Ectodermal cell (in vitro differentiated cells): Measurements from ENCODE around the gene PATZ1.
A peak's percentile ranks its signal among the peaks of the same experiment; 100 is the strongest.

Experiments used
- H3K27ac ChIP-seq: 2 replicates; pipeline ENCODE4 v1.7.0; 2013; ENCODE audit warnings: mild to moderate bottlenecking, low read depth, low read length; ENCODE audit not compliant: insufficient read depth, poor library complexity, severe bottlenecking
- H3K27me3 ChIP-seq: 2 replicates; pipeline ENCODE4 v1.7.0; 2013; ENCODE audit warnings: mild to moderate bottlenecking, low read length; ENCODE audit not compliant: insufficient read depth, control insufficient read depth, poor library complexity, severe bottlenecking
- H3K36me3 ChIP-seq: one replicate; pipeline ENCODE4 v1.7.0; 2013; ENCODE audit warnings: low read length; ENCODE audit not compliant: control insufficient read depth, insufficient read depth
- H3K4me1 ChIP-seq: one replicate; pipeline ENCODE4 v1.7.0; 2013; ENCODE audit warnings: low read length; ENCODE audit not compliant: control insufficient read depth, insufficient read depth
- H3K4me3 ChIP-seq: 2 replicates; pipeline ENCODE4 v1.7.0; 2013; ENCODE audit warnings: low read depth, low read length, control low read depth; ENCODE audit not compliant: insufficient read depth
- H3K9me3 ChIP-seq: 2 replicates; pipeline ENCODE4 v1.7.0; 2013; ENCODE audit warnings: mild to moderate bottlenecking, low read length, moderate library complexity; ENCODE audit not compliant: control insufficient read depth
- WGBS, 2 experiments: methylation state at CpG; one replicate each; pipeline ENCODE4 v1.1.7; 2013; ENCODE audit warnings: missing lambda C conversion rate in 2 of 2; 5-methylcytosine and 5-hydroxymethylcytosine counted together

PATZ1 gene

GRCh38 chr22:31313366-31314147 is 32.6 kb downstream of the PATZ1 start:
- Histone ChIP-seq H3K9me3 (no peaks in the 10 kb centered on the region), H3K27ac (no peak overlapping the region), H3K27me3 (no peaks in the 10 kb centered on the region), H3K36me3 (no peaks in the 10 kb centered on the region), H3K4me3 (no peak overlapping the region), H3K4me1 (no peaks in the 10 kb centered on the region)
- 63 to 64% methylated on average over 6 of the region's 6 CpGs for WGBS, 2 experiments

GRCh38 chr22:31308181-31308580 is 38.0 kb downstream of the PATZ1 start:
- H3K4me3 ChIP-seq = no peak overlapping the region
- no peaks in the 10 kb centered on the region for H3K27me3 ChIP-seq
- H3K9me3 ChIP-seq = no peaks in the 10 kb centered on the region
- no peaks in the 10 kb centered on the region for H3K4me1 ChIP-seq
- H3K27ac ChIP-seq = no peak overlapping the region
- no peaks in the 10 kb centered on the region for H3K36me3 ChIP-seq

GRCh38 chr22:31305194-31305593 is 41.0 kb downstream of the PATZ1 start:
- no peaks in the 10 kb centered on the region for H3K4me1 ChIP-seq
- H3K27me3 ChIP-seq = no peaks in the 10 kb centered on the region
- H3K4me3 ChIP-seq = no peak overlapping the region
- H3K27ac ChIP-seq = no peak overlapping the region
- H3K9me3 ChIP-seq = no peaks in the 10 kb centered on the region
- H3K36me3 ChIP-seq = no peaks in the 10 kb centered on the region
- WGBS, 2 experiments = 89 to 92% methylated on average over 3 of the region's 3 CpGs

DNA sequence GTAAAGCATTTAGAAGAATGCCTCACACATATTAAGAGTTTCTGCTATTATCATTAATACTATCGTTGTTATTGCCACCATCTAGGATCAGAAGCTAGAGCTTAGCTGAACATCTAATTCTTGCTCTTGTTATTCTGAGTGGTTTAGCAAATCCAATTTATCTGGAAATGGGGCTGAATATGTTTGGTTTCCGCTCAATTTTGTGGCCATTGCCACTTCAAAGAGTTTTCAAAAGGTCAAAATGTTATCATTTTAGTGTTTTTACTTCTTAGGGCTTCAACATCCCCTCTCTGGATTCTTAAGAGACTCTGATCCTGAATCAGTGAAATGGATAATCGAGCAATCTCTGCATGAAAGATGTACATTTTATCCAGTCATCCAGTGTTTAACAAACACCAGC is 43.6 kb downstream of the PATZ1 start:
- no peaks in the 10 kb centered on the region for H3K4me1 ChIP-seq
- no peaks in the 10 kb centered on the region for H3K9me3 ChIP-seq
- no peaks in the 10 kb centered on the region for H3K36me3 ChIP-seq
- H3K27me3 ChIP-seq = no peaks in the 10 kb centered on the region
- no peak overlapping the region for H3K27ac ChIP-seq
- 94 to 98% methylated on average over 3 of the region's 3 CpGs for WGBS, 2 experiments
- H3K4me3 ChIP-seq = no peak overlapping the region

DNA sequence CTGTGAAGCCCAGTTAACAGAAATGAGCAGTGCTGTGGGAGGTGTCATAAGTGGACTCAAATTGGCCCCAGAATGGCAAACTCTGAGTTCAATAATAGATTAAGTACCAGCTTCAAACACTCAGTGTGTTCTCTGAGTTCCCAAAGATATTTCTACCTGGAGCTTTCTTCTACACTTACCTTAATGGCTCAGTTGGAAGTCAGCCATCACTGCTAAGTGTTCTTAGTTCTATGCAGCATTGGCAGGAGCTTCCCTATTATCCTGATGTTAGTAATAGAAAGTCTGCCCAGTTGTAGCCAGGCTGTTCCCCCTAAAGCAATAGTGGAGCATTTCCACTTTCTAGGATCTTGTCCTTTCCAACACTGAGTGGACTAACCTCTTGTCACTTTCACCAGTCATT is 44.1 kb downstream of the PATZ1 start:
- Histone ChIP-seq H3K27me3 (no peaks in the 10 kb centered on the region), H3K36me3 (no peaks in the 10 kb centered on the region), H3K9me3 (no peaks in the 10 kb centered on the region), H3K4me3 (no peak overlapping the region), H3K4me1 (no peaks in the 10 kb centered on the region), H3K27ac (no peak overlapping the region)

DNA sequence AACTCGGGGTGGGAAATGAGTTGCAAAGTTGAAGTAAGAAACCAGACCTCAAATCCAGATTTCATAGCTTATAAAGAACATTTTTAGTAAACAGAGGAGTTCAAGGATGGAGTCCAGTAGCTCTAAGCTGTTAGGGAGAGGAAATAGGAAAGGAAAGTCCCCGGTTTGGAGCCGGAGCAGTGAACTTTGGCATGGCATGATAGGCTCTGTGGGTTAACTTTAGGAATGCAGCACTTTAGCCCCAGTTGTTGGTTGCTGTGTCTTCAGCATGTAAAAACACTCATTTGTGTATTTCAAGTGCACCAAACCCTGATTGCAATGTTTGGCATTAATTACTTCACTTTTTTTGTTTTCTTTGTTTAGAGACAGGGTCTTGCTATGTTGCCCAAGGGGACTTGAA is 45.2 kb downstream of the PATZ1 start:
- Histone ChIP-seq H3K9me3 (no peaks in the 10 kb centered on the region), H3K4me3 (no peak overlapping the region), H3K4me1 (no peaks in the 10 kb centered on the region), H3K27ac (no peak overlapping the region), H3K36me3 (no peaks in the 10 kb centered on the region), H3K27me3 (no peaks in the 10 kb centered on the region)
- WGBS, 2 experiments = 81 to 90% methylated on average over 3 of the region's 3 CpGs

GRCh38 chr22:31295831-31296657 is 50.1 kb downstream of the PATZ1 start:
- Histone ChIP-seq H3K36me3 (no peaks in the 10 kb centered on the region), H3K27ac (no peak overlapping the region), H3K9me3 (no peaks in the 10 kb centered on the region), H3K4me3 (no peak overlapping the region), H3K27me3 (peaks cover 12% of the 10 kb centered on the region), H3K4me1 (peaks cover 3% of the 10 kb centered on the region)
- 94 to 95% methylated on average over 4 to 5 of the region's 5 CpGs for WGBS, 2 experiments

DNA sequence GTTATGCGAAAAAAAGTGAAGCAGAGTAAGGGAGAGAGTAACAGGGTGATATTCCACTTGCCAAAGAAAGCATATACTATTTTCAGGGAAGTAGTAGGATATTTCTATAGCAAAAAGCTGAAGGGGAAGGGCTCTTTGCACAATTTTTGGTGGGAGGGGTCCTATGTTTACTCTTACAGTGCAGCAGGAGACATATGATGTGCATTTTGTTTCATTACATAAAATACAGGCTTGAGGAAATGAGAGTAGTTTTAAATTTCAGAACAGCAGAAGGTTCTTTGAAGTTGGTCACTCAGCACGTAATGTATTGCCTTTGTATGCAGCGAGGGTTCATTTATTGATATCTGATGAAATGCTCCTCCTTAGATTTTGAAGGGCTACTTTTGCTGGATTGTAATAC is 50.8 kb downstream of the PATZ1 start:
- Histone ChIP-seq H3K36me3 (no peaks in the 10 kb centered on the region), H3K9me3 (no peaks in the 10 kb centered on the region), H3K27ac (no peak overlapping the region), H3K27me3 (peaks cover 17% of the 10 kb centered on the region), H3K4me1 (peaks cover 5% of the 10 kb centered on the region), H3K4me3 (no peak overlapping the region)
- 94 to 95% methylated on average over 3 of the region's 3 CpGs for WGBS, 2 experiments

DNA sequence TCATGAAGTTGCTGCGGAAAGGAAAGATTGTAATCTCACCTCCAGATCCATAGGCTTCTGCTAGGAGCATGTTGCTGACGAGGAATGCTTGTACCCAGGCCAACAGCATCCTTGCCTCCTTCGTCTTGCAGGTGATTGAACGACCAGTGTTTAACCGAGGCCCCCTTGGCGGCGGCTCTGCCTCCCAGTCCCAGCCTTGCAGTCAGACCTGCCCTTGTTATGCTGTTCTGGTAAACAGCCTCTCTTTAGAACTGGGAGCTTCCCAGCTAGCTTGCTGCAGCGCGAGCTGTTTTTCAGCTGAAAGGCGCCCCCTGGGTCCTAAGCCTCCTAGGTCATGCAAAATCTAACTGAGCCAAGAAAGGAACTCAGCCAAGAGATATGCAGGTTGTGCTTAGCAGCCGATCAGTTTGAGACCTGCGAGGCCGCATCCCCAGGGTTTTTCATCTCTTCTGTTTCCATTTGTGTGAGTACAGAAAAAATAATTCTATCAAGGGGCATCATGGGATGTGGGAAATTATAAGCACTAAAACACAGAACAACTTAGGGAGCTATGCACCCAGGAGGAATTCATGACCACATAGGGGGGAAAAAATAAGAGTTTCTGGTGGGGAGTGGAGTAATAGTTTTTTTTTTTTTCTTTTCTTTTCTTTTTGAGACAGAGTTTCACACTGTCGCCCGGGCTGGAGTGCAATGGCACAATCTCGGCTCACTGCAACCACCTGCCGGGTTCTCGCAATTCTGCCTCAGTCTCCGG is 53.7 kb downstream of the PATZ1 start, which contains the start of gene PIK3IP1:
Gene PIK3IP1 (minus strand): TSS at position 253 of the 754 bp plus-strand sequence. CDS start 144 bp downstream, at position 109.
- Histone ChIP-seq H3K27ac (no peak within 1 kb of the TSS), H3K4me3 (peak within 1 kb of the TSS; percentile 44), H3K27me3 (peaks cover 36% of the 10 kb centered on the region), H3K36me3 (no peaks in the 10 kb centered on the region), H3K9me3 (no peaks in the 10 kb centered on the region), H3K4me1 (peaks cover 5% of the 10 kb centered on the region)
- WGBS, 2 experiments = 22 to 23% methylated on average over 19 of the region's 19 CpGs
